AG08395 (cell line): Measurements from ENCODE around the gene TRPT1.

Experiments
- DNase-seq: peaks from one replicate; pipeline ENCODE4 v3.0.0; 2012; ENCODE audit warnings: mixed read lengths, low spot score

Gene TRPT1

GRCh38 chr11:64178203-64178602, 47.8 kb downstream of the TRPT1 start:
- no peak for DNase-seq

- DNase-seq: no peak
Observed at GRCh38 chr11:64176751-64177150, 49.2 kb downstream of the TRPT1 start.
